HG02970 (cell line): ENCODE results near the gene MED26.

Experiments used
- ATAC-seq: cut with Tn5 transposase; IDR thresholded peaks from one replicate; pipeline ENCODE4 v1.9.1; 2021; ENCODE audit warnings: mild to moderate bottlenecking, moderate library complexity, moderate number of reproducible peaks; ENCODE audit not compliant: unreplicated experiment, low FRiP score

The MED26 gene

GRCh38 chr19:16591803-16592556, 36.0 kb downstream of the MED26 start:
- no peak for ATAC-seq

GRCh38 chr19:16590876-16591802, 36.9 kb downstream of the MED26 start:
- ATAC-seq = no peak

GRCh38 chr19:16589917-16590316, 38.1 kb downstream of the MED26 start:
- ATAC-seq = no peak

GRCh38 chr19:16588824-16589577, 39.0 kb downstream of the MED26 start:
- peak; percentile 13 for ATAC-seq

- ATAC-seq = peak; percentile 28
These were observed 39.9 kb downstream of the MED26 start for GRCh38 chr19:16587833-16588823.

GRCh38 chr19:16586991-16587832, 40.8 kb downstream of the MED26 start:
- no peak for ATAC-seq

GRCh38 chr19:16586477-16586871, 41.5 kb downstream of the MED26 start:
- no peak for ATAC-seq

- peak; percentile 29 for ATAC-seq
These were observed 42.1 kb downstream of the MED26 start for GRCh38 chr19:16585808-16586476.

GRCh38 chr19:16585094-16585801, 42.8 kb downstream of the MED26 start:
- ATAC-seq = no peak

- peak; percentile 44 for ATAC-seq
These were observed 43.5 kb downstream of the MED26 start for GRCh38 chr19:16584248-16585093.

- no peak for ATAC-seq
These were observed 45.3 kb downstream of the MED26 start for GRCh38 chr19:16582486-16583261.

GRCh38 chr19:16581971-16582343, 46.0 kb downstream of the MED26 start:
- no peak for ATAC-seq

- no peak for ATAC-seq
These were observed 46.6 kb downstream of the MED26 start for GRCh38 chr19:16581145-16581970.

- ATAC-seq = no peak
These were observed 48.6 kb downstream of the MED26 start for GRCh38 chr19:16579381-16579780.

- ATAC-seq = no peak
These were observed 50.4 kb downstream of the MED26 start for GRCh38 chr19:16577531-16577985.
